Neuronal stem cell (in vitro differentiated cells): ENCODE measurements around the gene CD72. TPM values are rescaled to one million over a fixed set of nuclear protein-coding genes. Genes with fewer than 3 reads are reported as not detected.

Experiments used
- DNase-seq: peaks from one replicate; pipeline ENCODE4 v3.0.0-alpha.2; 2013; ENCODE audit warnings: low spot score
- H2AFZ ChIP-seq: one replicate; pipeline ENCODE4 v1.6.1; 2013; ENCODE audit warnings: mild to moderate bottlenecking, low read length, inconsistent platforms
- H2AK5ac ChIP-seq: 2 replicates; pipeline ENCODE4 v1.6.1; 2013; ENCODE audit warnings: low read depth, mild to moderate bottlenecking, inconsistent platforms, low read length, moderate library complexity, mixed read lengths
- H2BK120ac ChIP-seq: 2 replicates; pipeline ENCODE4 v1.6.1; 2013; ENCODE audit warnings: low read depth, mild to moderate bottlenecking, inconsistent platforms, low read length, moderate library complexity, mixed read lengths
- H2BK12ac ChIP-seq: one replicate; pipeline ENCODE4 v1.6.1; 2013; ENCODE audit warnings: low read length, inconsistent platforms
- H2BK15ac ChIP-seq: 2 replicates; pipeline ENCODE4 v1.6.1; 2013; ENCODE audit warnings: mild to moderate bottlenecking, low read length, inconsistent platforms, mixed read lengths
- H2BK5ac ChIP-seq: one replicate; pipeline ENCODE4 v1.6.1; 2013; ENCODE audit warnings: inconsistent platforms, mild to moderate bottlenecking, low read length, moderate library complexity
- H3K14ac ChIP-seq: one replicate; pipeline ENCODE4 v1.6.1; 2013; ENCODE audit warnings: low read length, inconsistent platforms
- H3K18ac ChIP-seq: 2 replicates; pipeline ENCODE4 v1.6.1; 2013; ENCODE audit warnings: low read length, inconsistent platforms
- H3K23ac ChIP-seq: 2 replicates; pipeline ENCODE4 v1.6.1; 2013; ENCODE audit warnings: low read depth, mild to moderate bottlenecking, mixed read lengths, low read length, inconsistent platforms; ENCODE audit not compliant: poor library complexity
- H3K27ac ChIP-seq: replicated peaks from 3 replicates; pipeline ENCODE4 v1.5.1; 2013; ENCODE audit warnings: low read length, inconsistent platforms
- H3K27me3 ChIP-seq, 3 experiments: 2 replicates each; pipeline ENCODE4 v1.6.1; 2013; ENCODE audit warnings: low read length in 3 of 3, mild to moderate bottlenecking in 2 of 3, inconsistent platforms in 1 of 3, low read depth in 1 of 3, mixed read lengths in 1 of 3, moderate library complexity in 1 of 3; ENCODE audit not compliant: control insufficient read depth in 3 of 3, insufficient read depth in 3 of 3
- H3K36me3 ChIP-seq, 2 donors: replicated peaks in 1 of 2; 2 replicates each; pipeline ENCODE4 v1.6.1; 2013; ENCODE audit warnings: low read length in 2 of 2; ENCODE audit not compliant: control insufficient read depth in 2 of 2, insufficient read depth in 2 of 2
- H3K4ac ChIP-seq: 2 replicates; pipeline ENCODE4 v1.6.1; 2013; ENCODE audit warnings: inconsistent platforms, mild to moderate bottlenecking, low read length, moderate library complexity
- H3K4me1 ChIP-seq, 2 donors: 1 replicate in 1 of 2; 2 replicates in 1 of 2; pipeline ENCODE4 v1.6.1; 2013; ENCODE audit warnings: low read length in 2 of 2, low read depth in 1 of 2; ENCODE audit not compliant: control insufficient read depth in 2 of 2, insufficient read depth in 1 of 2
- H3K4me2 ChIP-seq: one replicate; pipeline ENCODE4 v1.6.1; 2013; ENCODE audit warnings: mild to moderate bottlenecking, low read length, inconsistent platforms; ENCODE audit not compliant: insufficient read depth, poor library complexity, severe bottlenecking
- H3K4me3 ChIP-seq, 2 donors: 2 replicates each; pipeline ENCODE4 v1.5.1; 2013; ENCODE audit warnings: low read length in 2 of 2, mild to moderate bottlenecking in 2 of 2, inconsistent platforms in 1 of 2, moderate library complexity in 1 of 2
- H3K79me1 ChIP-seq: one replicate; pipeline ENCODE4 v1.6.1; 2013; ENCODE audit warnings: low read depth, mild to moderate bottlenecking, inconsistent platforms, low read length, moderate library complexity
- H3K9ac ChIP-seq: one replicate; pipeline ENCODE4 v1.6.1; 2013; ENCODE audit warnings: mild to moderate bottlenecking, low read depth, low read length, inconsistent platforms; ENCODE audit not compliant: poor library complexity
- H3K9me3 ChIP-seq, 2 donors: replicated peaks in 1 of 2; 2 replicates each; pipeline versions ENCODE3 to v1.6.1; 2013; ENCODE audit warnings: low read length in 2 of 2, mild to moderate bottlenecking in 2 of 2, inconsistent platforms in 1 of 2, low read depth in 1 of 2, mixed read lengths in 1 of 2, moderate library complexity in 1 of 2; ENCODE audit not compliant: control insufficient read depth in 2 of 2, insufficient read depth in 1 of 2
- H4K8ac ChIP-seq: one replicate; pipeline ENCODE4 v1.6.1; 2013; ENCODE audit warnings: low read depth, mild to moderate bottlenecking, inconsistent platforms, low read length, moderate library complexity
- H4K91ac ChIP-seq: one replicate; pipeline ENCODE4 v1.6.1; 2013; ENCODE audit warnings: low read length, low read depth, mild to moderate bottlenecking, inconsistent platforms; ENCODE audit not compliant: poor library complexity
- WGBS, 2 donors: extraction: QIAGEN DNeasy Blood & Tissue Kit; methylation state at CpG; one replicate each; pipeline ENCODE4 v1.1.7; 2013; ENCODE audit warnings: missing lambda C conversion rate in 2 of 2, mixed read lengths in 1 of 2; ENCODE audit not compliant: insufficient read length in 2 of 2, insufficient replicate concordance in 1 of 2; ENCODE audit errors: extremely low coverage in 2 of 2; 5-methylcytosine and 5-hydroxymethylcytosine counted together
- small RNA-seq: library from polyadenylated mRNA; stranded (forward); fragments of <200 nt; extraction: miRNeasy Mini kit (QIAGEN cat#:217004); gene quantifications from one replicate; pipeline ENCODE3, GENCODE V24; 2013; ENCODE audit not compliant: insufficient read depth

CD72 gene

GRCh38 chr9:35560625-35561337 is 57.4 kb downstream of the CD72 start:
- H3K4me2 ChIP-seq, result no peak overlapping the region
- H3K4me3 ChIP-seq, result no peak overlapping the region

More at GRCh38 chr9:35560625-35561337, 57.4 kb downstream of the CD72 start:
- H3K18ac ChIP-seq, result no peak overlapping the region
- no peak overlapping the region for H3K14ac ChIP-seq
- H3K9me3 ChIP-seq, result no peaks in the 10 kb centered on the region
- no peak overlapping the region for H2AFZ ChIP-seq
- no peak overlapping the region for H2BK120ac ChIP-seq
- no CpG with 5 or more reads among the region's 24 CpGs for WGBS, 2 donors
- H3K27ac ChIP-seq, result no peak overlapping the region
- H3K23ac ChIP-seq, result no peak overlapping the region
- DNase-seq, result no peak
- H3K79me1 ChIP-seq, result no peaks in the 10 kb centered on the region
- no peak overlapping the region for H3K4ac ChIP-seq
- no peaks in the 10 kb centered on the region for H3K27me3 ChIP-seq
- H4K8ac ChIP-seq, result no peak overlapping the region
- H3K36me3 ChIP-seq, result peaks cover 13 to 36% of the 10 kb centered on the region in 2 donors
- H2AK5ac ChIP-seq, result no peak overlapping the region
- peaks cover 3 to 9% of the 10 kb centered on the region in 2 donors for H3K4me1 ChIP-seq
- no peak overlapping the region for H2BK12ac ChIP-seq
- no peak overlapping the region for H2BK5ac ChIP-seq
- no peak overlapping the region for H3K9ac ChIP-seq
- H2BK15ac ChIP-seq, result no peak overlapping the region
- no peak overlapping the region for H4K91ac ChIP-seq

Small RNA genes lying within 50 kb of the gene (small RNA-seq; reads per million reads assigned to genes)
- gene MIR4667, result 3.5 reads per million
- not detected for gene RMRP
- not detected for gene RPS29P17
